ENCODE results near the gene EPPIN. TPM values are rescaled to one million over a fixed set of nuclear protein-coding genes. Genes with fewer than 3 reads are reported as not detected.

EPPIN gene
- total RNA-seq, 1 experiment from 2014 or later: not detected

DNA sequence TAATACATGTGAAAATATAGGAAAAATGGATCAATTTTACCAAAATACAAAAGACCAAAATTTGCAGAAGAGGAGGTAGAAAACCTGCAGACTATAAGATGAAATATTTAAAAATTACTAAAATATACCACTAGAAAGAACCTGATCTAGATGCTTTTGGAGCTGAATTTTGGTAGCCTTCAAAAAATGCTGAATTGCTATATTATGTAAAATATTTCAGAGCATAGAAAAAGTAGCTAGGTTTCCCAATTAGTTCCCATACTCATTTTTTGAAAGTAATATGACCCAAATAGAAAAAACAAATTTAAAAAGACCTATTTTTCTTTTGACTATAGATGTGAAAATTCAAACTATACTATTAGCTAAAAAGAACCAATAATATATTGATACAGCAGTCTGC lies 3.6 kb upstream of the EPPIN start:
- DNase-seq: no peak
- no peaks in the 10 kb centered on the region for H3K9me3 ChIP-seq
- H3K27me3 ChIP-seq: peaks cover 3% of the 10 kb centered on the region; the same call in 1 of the 2 replicates
- no peaks in the 10 kb centered on the region for H3K36me3 ChIP-seq
- H3K4me3 ChIP-seq: no peak overlapping the region

DNA sequence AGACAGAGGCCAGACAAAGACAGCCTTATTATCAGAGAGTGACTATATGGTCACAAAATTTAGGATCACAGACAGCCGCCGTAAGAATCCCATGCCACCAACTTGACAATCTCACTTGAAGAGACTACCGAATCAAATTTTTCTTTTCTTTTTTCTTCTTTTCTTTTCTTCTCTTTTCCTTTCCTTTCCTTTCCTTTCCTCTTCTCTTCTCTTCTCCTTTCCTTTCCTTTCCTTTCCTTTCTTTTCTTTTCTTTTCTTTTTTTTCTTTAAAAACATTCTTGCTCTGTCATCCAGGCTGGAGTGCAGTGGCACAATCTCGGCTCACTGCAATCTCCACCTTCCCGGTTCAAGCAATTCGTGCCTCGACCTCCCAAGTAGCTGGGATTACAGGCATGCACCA lies 1.2 kb upstream of the EPPIN start:
- Histone ChIP-seq H3K4me3 (no peak overlapping the region), H3K9me3 (no peaks in the 10 kb centered on the region), H3K36me3 (no peaks in the 10 kb centered on the region), H3K27me3 (peaks cover 11% of the 10 kb centered on the region)
- no peak for DNase-seq

DNA sequence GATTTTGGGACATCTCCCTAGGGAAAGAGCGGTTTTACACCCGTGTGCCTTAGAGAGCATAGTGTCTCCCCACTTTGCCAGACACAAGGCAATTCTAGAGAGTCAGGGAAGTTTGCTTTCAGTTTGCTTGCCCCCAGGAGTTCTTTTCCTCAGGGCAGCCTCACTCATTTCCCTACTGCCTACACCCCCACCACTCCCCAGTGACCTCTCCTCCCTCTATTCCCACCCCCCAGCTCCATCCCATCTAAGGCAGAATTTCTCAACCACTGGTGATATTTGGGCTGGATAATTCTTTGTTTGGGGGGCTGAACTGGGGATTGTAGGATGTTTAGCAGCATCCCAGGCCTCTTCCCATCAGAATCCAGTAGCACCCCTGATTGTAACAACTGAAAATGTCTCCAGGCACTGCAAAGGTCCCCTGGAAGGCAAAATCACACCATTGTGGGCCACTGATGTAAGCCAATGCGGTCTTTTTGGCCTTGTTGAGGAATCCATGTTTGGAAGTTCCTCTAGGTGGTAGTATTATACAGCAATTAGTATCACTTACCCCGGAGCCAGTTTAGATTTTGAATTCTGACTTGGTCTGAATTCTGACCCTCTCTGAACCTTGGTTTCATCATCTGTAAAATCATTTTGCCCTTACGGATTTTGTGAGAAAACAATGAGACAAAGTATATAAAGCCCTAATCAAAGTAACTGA lies 1.3 kb downstream of the EPPIN start:
- Histone ChIP-seq H3K36me3 (no peaks in the 10 kb centered on the region), H3K27me3 (peaks cover 32% of the 10 kb centered on the region), H3K4me3 (no peak overlapping the region), H3K9me3 (no peaks in the 10 kb centered on the region)
- no peak for DNase-seq

DNA sequence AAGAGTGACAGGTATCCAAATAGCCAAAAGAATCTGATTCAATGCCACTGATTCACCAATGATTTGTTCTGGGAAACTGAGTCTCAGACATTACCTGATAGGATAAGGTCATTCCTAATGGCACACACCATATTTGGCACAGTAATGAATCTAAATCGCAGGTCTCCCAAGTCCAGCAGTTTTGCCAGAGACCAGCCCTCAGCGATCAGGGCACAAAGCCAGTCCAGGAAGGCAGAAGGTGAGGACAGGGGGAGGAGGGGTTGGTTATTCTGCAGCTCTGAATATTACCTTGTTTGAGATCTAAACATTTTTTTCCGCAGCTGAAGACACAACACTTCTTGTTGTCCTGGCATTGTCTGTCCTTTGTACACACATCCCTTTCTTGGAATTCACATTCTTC lies 1.9 kb downstream of the EPPIN start:
- DNase-seq: no peak
- Histone ChIP-seq H3K27me3 (peaks cover 37% of the 10 kb centered on the region), H3K9me3 (no peaks in the 10 kb centered on the region), H3K36me3 (no peaks in the 10 kb centered on the region), H3K4me3 (no peak overlapping the region)

DNA sequence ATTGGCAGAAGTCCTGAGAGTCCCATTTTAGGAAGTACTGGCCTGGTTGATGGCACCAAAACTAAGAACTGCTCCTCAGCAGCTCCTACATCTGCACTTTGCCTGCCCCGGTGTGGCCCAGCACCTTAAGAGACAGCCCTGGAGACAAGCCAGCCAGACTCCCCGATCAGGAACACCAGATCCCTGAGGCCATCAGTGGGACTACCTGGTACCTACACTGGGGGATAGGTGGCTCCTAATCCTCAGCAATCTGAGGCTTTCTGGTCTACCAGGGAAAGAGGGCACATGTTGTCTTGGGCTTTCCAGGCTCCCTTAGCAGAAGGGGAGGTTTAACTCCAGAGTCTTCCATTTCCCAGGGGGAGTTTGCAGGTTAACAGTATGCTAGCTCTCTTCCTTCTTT lies 7.8 kb downstream of the EPPIN start, which contains the start of gene WFDC6:
TSS of gene WFDC6 (minus strand) at position 101 of the 400 bp plus-strand sequence. CDS start at position 26, 75 bp downstream.
- DNase-seq: no peak
- Histone ChIP-seq H3K27me3 (peaks cover 60% of the 10 kb centered on the region), H3K9me3 (no peaks in the 10 kb centered on the region), H3K36me3 (no peaks in the 10 kb centered on the region), H3K4me3 (no peak within 1 kb of the TSS)

DNA sequence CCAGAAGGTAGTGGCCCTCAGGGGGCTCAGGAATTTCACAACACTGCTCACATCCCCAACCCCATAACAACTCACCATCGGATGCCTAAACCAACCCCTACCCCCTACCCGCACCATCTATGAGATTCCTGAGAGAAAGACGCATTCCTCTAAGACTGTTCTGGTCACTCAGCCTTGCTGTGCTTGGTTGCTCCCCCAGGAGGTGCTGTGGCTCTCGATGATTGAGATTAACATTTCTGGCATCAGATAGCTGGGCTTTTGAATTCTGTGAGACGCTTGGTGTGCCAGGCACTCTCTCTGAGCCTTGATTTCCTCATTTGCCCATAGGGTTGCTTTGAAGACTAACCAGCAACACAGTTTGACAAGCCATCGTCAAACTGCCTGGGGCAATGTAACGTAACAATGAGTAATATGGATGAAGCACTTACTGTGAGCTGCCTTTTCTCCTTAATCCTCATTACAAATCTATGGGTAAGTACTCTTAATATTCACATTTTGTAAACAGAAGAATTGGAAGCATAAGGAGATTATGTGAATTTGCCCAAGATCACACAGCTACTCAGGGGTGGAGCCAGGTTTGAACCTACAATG lies 8.9 kb downstream of the EPPIN start:
- peak; percentile 24 for DNase-seq

DNA sequence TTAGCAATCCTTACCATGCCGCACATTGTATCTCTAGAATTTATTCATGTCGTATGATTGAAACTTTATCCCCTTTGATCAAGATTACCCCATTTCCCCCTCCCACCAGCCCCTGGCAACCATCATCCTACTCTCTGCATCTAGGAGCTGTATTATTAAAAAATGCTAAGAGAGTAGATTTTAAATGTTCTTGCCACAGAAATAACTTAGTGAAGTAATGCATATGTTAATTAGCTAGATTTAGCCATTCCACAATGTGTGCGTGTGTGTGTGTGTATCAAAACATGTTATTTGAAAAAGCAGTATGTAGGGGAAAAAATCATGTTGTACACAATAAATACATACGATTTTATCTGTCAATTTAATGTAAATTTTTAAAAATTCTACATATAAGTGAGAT lies 19.9 kb downstream of the EPPIN start:
- no peak for DNase-seq
- H3K36me3 ChIP-seq: no peaks in the 10 kb centered on the region
- peaks cover 51% of the 10 kb centered on the region for H3K27me3 ChIP-seq
- no peak overlapping the region for H3K4me3 ChIP-seq
- no peaks in the 10 kb centered on the region for H3K9me3 ChIP-seq

More for the DNA sequence above, 8.9 kb downstream of the EPPIN start:
- no peaks in the 10 kb centered on the region for H3K36me3 ChIP-seq
- no peaks in the 10 kb centered on the region for H3K9me3 ChIP-seq
- H3K27me3 ChIP-seq: peaks cover 60% of the 10 kb centered on the region
- no peak overlapping the region for H3K4me3 ChIP-seq

DNA sequence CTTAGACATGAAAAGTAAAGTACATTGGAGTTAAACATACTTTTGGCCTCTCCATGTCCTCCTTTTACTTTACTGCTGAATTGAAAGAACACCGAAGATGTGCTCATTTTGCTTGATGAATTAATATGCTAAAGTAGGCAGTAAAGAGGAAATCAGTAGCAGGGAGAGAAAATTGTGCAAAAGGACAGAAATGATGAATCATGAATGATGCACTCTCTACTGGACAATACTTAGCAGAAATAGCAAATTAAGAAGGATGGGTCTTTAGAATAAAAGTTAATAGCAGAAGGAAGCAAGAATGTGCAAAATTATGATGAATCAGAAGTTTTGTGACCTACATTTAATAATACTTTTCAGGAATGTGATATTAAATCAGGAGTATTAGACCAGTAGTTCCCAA lies 23.4 kb downstream of the EPPIN start:
- Histone ChIP-seq H3K27me3 (peaks cover 49% of the 10 kb centered on the region), H3K9me3 (no peaks in the 10 kb centered on the region), H3K4me3 (no peak overlapping the region), H3K36me3 (no peaks in the 10 kb centered on the region)
- no peak for DNase-seq

DNA sequence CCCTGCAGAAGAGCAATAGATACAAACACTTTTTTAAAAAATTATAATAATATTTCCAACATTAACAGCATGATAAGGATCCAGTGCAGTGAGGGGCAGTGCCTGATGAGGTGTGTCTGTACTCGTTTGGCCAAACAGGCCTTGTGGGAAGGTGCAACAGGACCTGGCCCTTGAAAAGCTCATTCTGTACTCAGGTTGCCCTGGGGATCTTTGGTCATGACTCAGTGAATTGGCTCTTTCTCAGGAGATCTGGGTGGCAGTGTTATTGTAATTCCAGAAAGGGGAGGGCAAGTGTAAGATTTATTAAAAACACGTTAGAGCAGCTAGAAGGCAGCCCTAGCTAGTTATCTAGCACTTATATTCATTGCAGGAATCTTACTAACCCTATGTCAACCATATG lies 28.9 kb downstream of the EPPIN start:
- Histone ChIP-seq H3K27me3 (peaks cover 24% of the 10 kb centered on the region), H3K4me3 (no peak overlapping the region), H3K36me3 (no peaks in the 10 kb centered on the region), H3K9me3 (no peaks in the 10 kb centered on the region)
- DNase-seq: no peak

DNA sequence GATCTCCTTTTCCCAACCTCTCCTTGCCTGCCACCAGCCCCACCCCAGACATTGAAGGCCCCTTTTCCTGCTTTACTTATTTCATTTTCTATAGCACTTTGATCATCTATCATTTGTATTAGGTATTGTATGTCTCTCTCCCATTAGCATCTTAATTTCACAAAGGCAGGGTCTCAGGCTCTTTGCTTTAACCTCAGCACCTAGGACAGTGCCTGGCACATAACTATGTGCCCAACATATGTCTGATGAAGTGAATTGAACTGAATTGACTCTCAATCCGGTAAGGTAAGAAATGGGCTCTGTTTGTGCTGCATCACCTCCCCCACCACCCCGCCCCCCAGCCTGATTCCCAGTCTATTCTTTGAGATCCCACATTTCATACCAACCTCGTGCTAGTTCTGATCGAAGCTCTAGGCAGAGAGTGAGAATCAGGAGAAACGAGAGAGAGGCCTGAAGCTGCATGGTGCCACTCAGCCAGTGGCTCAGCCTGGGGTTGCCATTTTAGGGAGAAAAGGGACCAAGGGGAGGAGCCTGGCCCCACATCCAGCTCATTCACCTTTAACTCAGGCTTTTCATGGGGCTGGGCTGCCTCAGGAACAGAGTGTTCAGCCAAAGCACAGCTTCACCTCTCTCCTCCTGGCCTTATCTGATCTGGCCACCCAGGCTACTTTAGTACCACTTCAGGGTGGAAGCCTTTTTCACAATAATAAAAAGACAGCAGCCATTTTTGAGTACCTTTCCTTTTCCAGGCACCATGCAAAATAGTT lies 31.9 kb downstream of the EPPIN start, which contains the start of gene SPINT3:
TSS of gene SPINT3 (minus strand) at position 476 of the 767 bp plus-strand sequence. CDS start at position 462, 14 bp downstream.
- Histone ChIP-seq H3K9me3 (no peaks in the 10 kb centered on the region), H3K4me3 (no peak within 1 kb of the TSS), H3K27me3 (peaks cover 27% of the 10 kb centered on the region), H3K36me3 (no peaks in the 10 kb centered on the region)
- DNase-seq: no peak

DNA sequence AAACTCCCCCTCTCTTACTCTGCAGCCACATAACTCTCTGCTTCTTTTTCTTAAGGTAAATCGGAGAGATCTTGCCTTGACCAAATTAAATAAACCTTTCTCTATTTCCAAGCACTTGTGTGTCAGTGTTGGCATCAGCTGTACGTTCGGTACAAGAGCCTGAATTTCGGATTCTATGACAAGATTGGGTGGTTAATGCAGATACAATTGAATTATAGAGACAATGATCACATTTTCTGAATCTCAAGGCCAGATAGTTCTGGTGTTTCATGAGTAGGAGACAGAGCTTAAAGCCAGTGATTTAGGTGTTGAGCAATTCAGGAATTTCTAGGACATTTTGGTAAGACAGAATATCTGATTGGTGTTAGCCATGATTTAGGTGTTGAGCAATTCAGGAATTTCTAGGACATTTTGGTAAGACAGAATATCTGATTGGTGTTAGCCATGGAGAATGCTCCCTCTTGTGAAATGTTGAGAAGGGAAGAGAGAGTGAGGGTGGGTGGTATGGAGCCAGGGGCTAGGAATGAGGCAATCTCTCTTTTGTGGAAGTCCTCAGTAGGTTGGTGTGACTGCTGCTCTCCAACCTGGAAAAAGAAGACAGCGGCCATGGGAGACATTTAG lies 36.8 kb downstream of the EPPIN start:
- no peak for DNase-seq

DNA sequence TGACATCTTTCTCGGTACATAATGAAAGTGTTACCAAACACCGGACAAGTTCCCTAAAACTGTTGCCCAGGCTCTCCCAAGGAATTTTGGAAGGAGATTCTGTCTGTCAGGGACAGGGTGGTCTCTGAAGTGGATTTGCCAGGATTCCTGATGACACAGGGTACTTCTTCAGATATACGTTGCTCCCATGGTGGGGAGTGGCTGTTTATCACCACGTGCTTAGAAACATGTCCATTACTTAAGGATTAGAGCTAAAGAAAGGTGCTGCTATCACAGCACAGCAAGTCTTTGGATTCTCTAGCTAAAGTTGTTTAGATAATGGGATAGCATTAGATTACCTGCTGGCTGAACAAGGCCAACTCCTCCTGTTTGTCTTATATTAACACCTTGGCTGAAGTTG lies 38.1 kb downstream of the EPPIN start:
- Histone ChIP-seq H3K4me3 (no peak overlapping the region), H3K27me3 (peaks cover 37% of the 10 kb centered on the region), H3K9me3 (no peaks in the 10 kb centered on the region), H3K36me3 (no peaks in the 10 kb centered on the region)
- no peak for DNase-seq

More for the DNA sequence above, 36.8 kb downstream of the EPPIN start:
- Histone ChIP-seq H3K27me3 (peaks cover 30% of the 10 kb centered on the region), H3K36me3 (no peaks in the 10 kb centered on the region), H3K9me3 (no peaks in the 10 kb centered on the region), H3K4me3 (no peak overlapping the region)

DNA sequence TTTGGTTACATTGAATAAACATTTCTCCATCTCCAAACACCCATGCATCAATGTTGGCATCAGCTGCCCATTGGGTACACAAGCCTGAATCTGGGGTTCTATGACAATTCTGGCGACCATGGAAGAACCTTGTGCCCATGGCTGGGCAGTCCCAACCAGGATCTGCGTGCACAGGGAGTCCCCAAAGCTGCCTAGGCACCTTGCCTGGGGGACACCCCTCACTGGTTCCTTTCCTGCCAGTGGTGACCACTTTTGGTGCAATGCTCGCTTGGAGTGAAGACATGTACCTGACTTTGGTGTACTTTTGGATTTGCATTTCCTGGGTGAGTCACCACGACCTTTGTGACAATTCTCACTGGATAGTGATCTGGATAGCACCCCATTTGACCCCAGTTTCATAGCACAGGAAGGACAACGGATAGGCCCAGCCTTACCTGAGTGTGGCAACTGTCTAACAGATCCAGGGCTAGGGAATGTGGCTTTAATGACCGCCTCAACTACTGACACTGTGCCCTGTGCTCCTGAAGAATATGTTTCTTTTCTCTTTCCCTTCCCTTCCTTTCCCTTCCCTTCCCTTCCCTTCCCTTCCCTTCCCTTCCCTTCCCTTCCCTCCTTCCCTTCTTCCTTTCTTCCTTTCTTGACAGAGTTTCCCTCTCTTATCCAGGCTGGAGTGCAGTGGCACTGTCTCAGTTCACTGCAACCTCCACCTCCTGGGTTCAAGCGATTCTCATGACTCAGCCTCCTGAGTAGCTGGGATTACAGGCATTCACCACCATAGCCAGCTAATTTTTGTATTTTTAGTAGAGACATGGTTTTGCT lies 38.9 kb downstream of the EPPIN start:
- H3K27me3 ChIP-seq: peaks cover 31% of the 10 kb centered on the region
- no peak overlapping the region for H3K4me3 ChIP-seq
- no peak for DNase-seq
- H3K36me3 ChIP-seq: no peaks in the 10 kb centered on the region
- H3K9me3 ChIP-seq: no peaks in the 10 kb centered on the region

DNA sequence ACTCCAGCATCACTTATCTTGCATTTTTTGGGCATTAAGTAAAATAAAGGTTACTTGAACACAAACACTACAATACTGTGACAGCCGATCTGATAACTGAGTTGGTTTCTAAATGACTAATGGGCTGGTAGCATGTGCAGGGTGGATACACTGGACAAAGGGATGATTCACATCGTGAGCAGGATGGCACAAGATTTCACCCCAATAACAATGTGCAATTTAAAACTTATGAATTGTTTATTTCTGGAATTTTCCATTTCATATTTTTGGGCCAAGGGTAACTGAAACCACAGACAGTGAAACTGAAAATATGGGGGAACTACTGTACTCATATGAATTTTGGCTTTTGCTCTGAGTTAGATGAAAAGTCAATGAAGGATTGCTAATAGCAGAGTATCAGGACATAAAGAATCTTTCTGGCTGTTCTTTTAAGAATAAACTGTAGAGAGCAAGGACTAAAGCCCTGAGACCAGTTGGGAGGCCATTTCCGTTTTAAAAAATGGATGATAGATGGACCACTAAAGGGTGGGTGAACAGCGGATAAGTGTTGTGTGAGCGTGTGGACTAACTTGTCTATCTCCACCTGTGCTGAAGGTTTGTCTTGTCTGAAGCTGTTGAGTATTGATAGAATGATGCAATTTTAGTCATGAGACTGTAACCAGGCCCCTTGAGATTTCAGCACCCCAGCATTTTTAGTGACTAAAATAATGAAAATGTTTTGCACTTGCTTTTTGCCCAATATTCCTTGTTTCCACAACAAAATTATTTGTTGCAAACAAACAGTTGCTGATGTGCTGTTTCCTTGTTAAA lies 40.0 kb downstream of the EPPIN start:
- Histone ChIP-seq H3K36me3 (no peaks in the 10 kb centered on the region), H3K9me3 (no peaks in the 10 kb centered on the region), H3K4me3 (no peak overlapping the region), H3K27me3 (peaks cover 31% of the 10 kb centered on the region)
- DNase-seq: no peak

DNA sequence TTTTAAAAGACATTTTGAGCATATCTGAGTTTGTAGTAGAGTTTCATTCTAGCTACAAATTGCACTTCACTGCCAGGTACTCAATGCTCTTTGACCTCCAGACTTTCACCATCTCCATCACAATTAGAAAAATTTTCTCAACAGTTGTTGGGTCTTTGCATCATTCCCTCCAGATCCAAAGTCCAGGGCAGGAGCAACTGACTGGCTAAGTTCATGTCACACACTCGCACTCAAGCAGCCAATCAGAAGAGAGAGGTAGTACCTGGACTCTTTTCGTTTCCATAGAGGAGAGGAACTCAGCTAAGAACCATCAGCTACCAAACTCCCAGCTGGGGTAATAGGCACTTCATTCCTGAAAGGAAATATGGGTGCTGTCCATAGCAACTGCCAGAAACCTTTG lies 40.8 kb downstream of the EPPIN start:
- Histone ChIP-seq H3K4me3 (no peak overlapping the region), H3K9me3 (no peaks in the 10 kb centered on the region), H3K27me3 (peaks cover 38% of the 10 kb centered on the region), H3K36me3 (no peaks in the 10 kb centered on the region)
- DNase-seq: no peak

All from MG63 (cell line).